WTC11 (cell line): ENCODE data around the gene OR10P1. TPM values are rescaled to one million over a fixed set of nuclear protein-coding genes. Genes with fewer than 3 reads are reported as not detected.

Source experiments
- ATAC-seq: fragments of 200-7000 bp; cut with Tn5 transposase; 2 replicates; pipeline ENCODE4 v1.10.0; 2021; ENCODE audit warnings: mild to moderate bottlenecking, moderate library complexity
- CTCF ChIA-PET: fragments of 300-600 bp; sonication (Branson Sonifier 250); formaldehyde crosslinking; loops from one replicate; lab custom pipeline; 2021; ENCODE audit warnings: antibody characterized with exemption; lab: Charles Lee
- POLR2A ChIA-PET: fragments of 350-600 bp; sonication (Branson Sonifier 250); formaldehyde crosslinking; loops from one replicate; lab custom pipeline; 2021; ENCODE audit warnings: antibody characterized with exemption; lab: Charles Lee
- DNase-seq: peaks from one replicate; pipeline ENCODE4 v3.0.0; 2021; ENCODE audit warnings: low spot score
- H3K27ac Mint-ChIP-seq: 2 replicates; pipeline ENCODE4 v1.8.0; 2021; ENCODE audit warnings: mixed read lengths
- H3K27me3 Mint-ChIP-seq: 2 replicates; pipeline ENCODE4 v1.8.0; 2021; ENCODE audit warnings: low read depth, mild to moderate bottlenecking, moderate library complexity, mixed read lengths
- H3K36me3 Mint-ChIP-seq: 2 replicates; pipeline ENCODE4 v1.8.0; 2021; ENCODE audit warnings: mixed read lengths
- H3K4me1 Mint-ChIP-seq: 2 replicates; pipeline ENCODE4 v1.8.0; 2022; ENCODE audit warnings: mixed read lengths
- H3K4me3 Mint-ChIP-seq: 2 replicates; pipeline ENCODE4 v1.8.0; 2021; ENCODE audit warnings: mild to moderate bottlenecking, moderate library complexity, mixed read lengths
- H3K9me3 Mint-ChIP-seq: 2 replicates; pipeline ENCODE4 v1.8.0; 2021; ENCODE audit warnings: mixed read lengths
- EMX1 ChIP-seq: fragments of 250-450 bp; sonication (Bioruptor Pico); IDR thresholded peaks from 2 replicates; pipeline ENCODE4 v1.8.0; 2021; ENCODE audit warnings: mild to moderate bottlenecking
- FOXK1 ChIP-seq: sonication (generic); formaldehyde crosslinking; IDR thresholded peaks from 2 replicates; pipeline ENCODE4 v1.8.0; 2022; ENCODE audit warnings: mild to moderate bottlenecking, moderate library complexity, missing genetic modification reagents
- GRHL2 ChIP-seq: fragments of 250-450 bp; sonication (Bioruptor Pico); IDR thresholded peaks from 2 replicates; pipeline ENCODE4 v1.8.0; 2022; ENCODE audit warnings: mild to moderate bottlenecking, moderate library complexity; ENCODE audit not compliant: insufficient replicate concordance, severe bottlenecking
- MYBL2 ChIP-seq: sonication (generic); formaldehyde crosslinking; IDR thresholded peaks from 2 replicates; pipeline ENCODE4 v1.8.1; 2023; ENCODE audit warnings: mild to moderate bottlenecking, moderate library complexity, missing genetic modification reagents
- NR1H2 ChIP-seq: sonication (generic); formaldehyde crosslinking; IDR thresholded peaks from 2 replicates; pipeline ENCODE4 v1.9.0; 2021; ENCODE audit warnings: mild to moderate bottlenecking, moderate library complexity, missing genetic modification reagents
- SMAD4 ChIP-seq: sonication (generic); formaldehyde crosslinking; IDR thresholded peaks from 2 replicates; pipeline ENCODE4 v1.8.0; 2022; ENCODE audit warnings: mild to moderate bottlenecking, missing genetic modification reagents
- SP1 ChIP-seq: sonication (generic); formaldehyde crosslinking; conservative IDR thresholded peaks from 2 replicates; pipeline ENCODE4 v1.8.1; 2022; ENCODE audit warnings: missing genetic modification reagents
- ZNF138 ChIP-seq: sonication (generic); formaldehyde crosslinking; conservative IDR thresholded peaks from 2 replicates; pipeline ENCODE4 v1.8.1; 2022; ENCODE audit warnings: mild to moderate bottlenecking, moderate library complexity, missing genetic modification reagents
- ZNF317 ChIP-seq: sonication (generic); formaldehyde crosslinking; IDR thresholded peaks from 2 replicates; pipeline ENCODE4 v1.8.1; 2023; ENCODE audit warnings: low read depth, mild to moderate bottlenecking, moderate library complexity, missing genetic modification reagents, borderline replicate concordance
- ZNF396 ChIP-seq: fragments of 250-450 bp; sonication (Bioruptor Pico); IDR thresholded peaks from 2 replicates; pipeline ENCODE4 v1.8.0; 2021; ENCODE audit warnings: mild to moderate bottlenecking, moderate library complexity, borderline replicate concordance
- ZNF423 ChIP-seq: fragments of 250-450 bp; sonication (Bioruptor Pico); IDR thresholded peaks from 2 replicates; pipeline ENCODE4 v2.1.2; 2022; ENCODE audit warnings: mild to moderate bottlenecking, moderate library complexity
- ZNF671 ChIP-seq: fragments of 250-450 bp; sonication (Bioruptor Pico); IDR thresholded peaks from 2 replicates; pipeline ENCODE4 v1.8.0; 2021; ENCODE audit warnings: mild to moderate bottlenecking
- total RNA-seq: library from RNA; stranded (reverse); gene quantifications from 3 replicates; pipeline ENCODE4 v1.2.3, GENCODE V29; 2021
- TF ChIP-seq, protein P1 (sequence below): sonication (generic); formaldehyde crosslinking; IDR thresholded peaks from 2 replicates; pipeline ENCODE4 v1.8.1; 2023; ENCODE audit warnings: mild to moderate bottlenecking, moderate library complexity, missing genetic modification reagents
- TF ChIP-seq, protein P2 (sequence below): fragments of 250-450 bp; sonication (Bioruptor Pico); conservative IDR thresholded peaks from 2 replicates; pipeline ENCODE4 v1.9.0; 2021; ENCODE audit warnings: mild to moderate bottlenecking
- TF ChIP-seq, protein P3 (sequence below): sonication (generic); formaldehyde crosslinking; IDR thresholded peaks from 2 replicates; pipeline ENCODE4 v1.8.1; 2022; ENCODE audit warnings: mild to moderate bottlenecking, moderate library complexity, missing genetic modification reagents
- TF ChIP-seq, protein P4 (sequence below): fragments of 250-450 bp; sonication (Bioruptor Pico); IDR thresholded peaks from 2 replicates; pipeline ENCODE4 v1.9.0; 2021; ENCODE audit warnings: mild to moderate bottlenecking

OR10P1 gene
- total RNA-seq, 1 experiment from 2014 or later = not detected

DNA sequence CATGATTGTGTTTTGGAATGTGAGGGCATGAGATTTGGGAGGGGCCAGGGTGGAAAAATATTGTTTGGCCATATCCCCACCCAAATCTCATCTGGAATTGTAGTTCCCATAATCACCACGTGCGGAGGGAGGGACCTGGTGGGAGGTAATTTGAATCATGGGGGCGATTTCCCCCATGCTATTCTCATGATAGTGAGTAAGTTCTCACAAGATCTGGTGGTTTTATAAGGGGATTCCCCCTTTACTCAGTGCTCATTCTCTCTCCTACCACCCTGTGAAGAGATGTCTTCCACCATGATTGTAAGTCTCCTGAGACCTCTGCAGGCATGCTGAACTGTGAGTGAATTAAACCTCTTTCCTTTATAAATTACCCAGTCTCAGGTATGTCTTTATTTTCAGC, 15.7 kb downstream of the OR10P1 start:
- peaks cover 13% of the 10 kb centered on the region for H3K27me3 Mint-ChIP-seq
- CTCF ChIA-PET = no interaction called here

DNA sequence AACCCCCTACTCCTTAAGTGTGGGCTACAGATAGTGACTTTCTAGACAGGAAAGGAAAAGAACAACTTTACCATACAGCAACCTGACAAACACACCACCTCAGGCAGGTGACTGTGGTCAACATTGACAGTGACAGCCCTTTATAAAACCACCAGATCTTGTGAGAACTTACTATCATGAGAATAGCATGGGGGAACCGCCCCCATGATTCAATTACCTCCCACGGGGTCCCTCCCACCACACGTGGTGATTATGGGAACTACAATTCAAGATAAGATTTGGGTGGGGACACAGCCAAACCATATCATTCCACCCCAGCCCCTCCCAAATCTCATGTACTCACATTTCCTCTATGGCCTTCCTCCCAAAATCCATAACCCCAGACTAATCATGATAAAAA, 16.3 kb downstream of the OR10P1 start:
- peaks cover 15% of the 10 kb centered on the region for H3K27me3 Mint-ChIP-seq
- POLR2A ChIA-PET = no interaction called here
- H3K27ac Mint-ChIP-seq = no peak overlapping the region
- H3K36me3 Mint-ChIP-seq = peaks cover 23% of the 10 kb centered on the region
- H3K9me3 Mint-ChIP-seq = peaks cover 35% of the 10 kb centered on the region
- CTCF ChIA-PET = no interaction called here
- DNase-seq (no peak), ATAC-seq (no peak)
- H3K4me3 Mint-ChIP-seq = no peak overlapping the region
- H3K4me1 Mint-ChIP-seq = peaks cover 8% of the 10 kb centered on the region
- TF ChIP-seq SMAD4 (CRISPR knock-in tag) (no peak), ZNF423 (no peak), MYBL2 (CRISPR knock-in tag) (no peak), ZNF317 (CRISPR knock-in tag) (no peak), ZNF138 (CRISPR knock-in tag) (no peak), ZNF671 (CRISPR knock-in tag) (no peak), SP1 (CRISPR knock-in tag) (no peak), FOXK1 (CRISPR knock-in tag) (no peak)
- TF ChIP-seq, protein P1, sequence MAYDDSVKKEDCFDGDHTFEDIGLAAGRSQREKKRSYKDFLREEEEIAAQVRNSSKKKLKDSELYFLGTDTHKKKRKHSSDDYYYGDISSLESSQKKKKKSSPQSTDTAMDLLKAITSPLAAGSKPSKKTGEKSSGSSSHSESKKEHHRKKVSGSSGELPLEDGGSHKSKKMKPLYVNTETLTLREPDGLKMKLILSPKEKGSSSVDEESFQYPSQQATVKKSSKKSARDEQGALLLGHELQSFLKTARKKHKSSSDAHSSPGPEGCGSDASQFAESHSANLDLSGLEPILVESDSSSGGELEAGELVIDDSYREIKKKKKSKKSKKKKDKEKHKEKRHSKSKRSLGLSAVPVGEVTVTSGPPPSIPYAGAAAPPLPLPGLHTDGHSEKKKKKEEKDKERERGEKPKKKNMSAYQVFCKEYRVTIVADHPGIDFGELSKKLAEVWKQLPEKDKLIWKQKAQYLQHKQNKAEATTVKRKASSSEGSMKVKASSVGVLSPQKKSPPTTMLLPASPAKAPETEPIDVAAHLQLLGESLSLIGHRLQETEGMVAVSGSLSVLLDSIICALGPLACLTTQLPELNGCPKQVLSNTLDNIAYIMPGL (CRISPR knock-in tag) = no peak
- TF ChIP-seq, protein P2, sequence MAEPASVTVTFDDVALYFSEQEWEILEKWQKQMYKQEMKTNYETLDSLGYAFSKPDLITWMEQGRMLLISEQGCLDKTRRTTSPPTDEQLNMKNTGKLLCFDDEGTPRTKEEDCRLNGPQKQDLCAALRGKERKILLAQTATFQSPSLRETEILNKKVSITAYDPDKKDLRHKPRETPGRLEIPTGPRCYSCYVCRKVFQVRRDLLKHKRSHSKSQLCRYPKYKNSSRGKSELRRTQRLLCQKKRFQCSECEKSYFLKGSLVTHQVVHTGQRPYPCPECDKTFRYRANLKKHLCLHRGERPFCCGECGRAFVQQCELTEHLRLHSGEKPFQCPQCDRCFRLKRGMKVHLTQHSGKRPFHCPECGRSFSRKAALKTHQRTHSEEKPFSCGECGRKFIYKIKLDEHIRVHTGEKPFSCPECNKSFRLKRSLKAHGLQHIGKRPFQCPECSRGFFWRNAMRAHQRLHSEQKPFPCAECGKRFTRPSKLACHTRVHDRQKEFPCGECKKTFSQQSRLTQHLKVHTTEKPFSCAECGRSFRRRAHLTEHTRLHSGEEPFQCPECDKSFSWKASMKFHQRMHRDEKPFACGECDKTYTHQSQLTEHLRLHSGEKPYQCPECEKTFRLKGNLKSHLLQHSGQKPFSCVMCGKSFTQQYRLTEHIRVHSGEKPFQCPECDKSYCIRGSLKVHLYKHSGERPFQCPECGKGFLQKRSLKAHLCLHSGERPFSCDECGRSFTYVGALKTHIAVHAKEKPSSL (CRISPR knock-in tag) = no peak
- TF ChIP-seq, protein P3, sequence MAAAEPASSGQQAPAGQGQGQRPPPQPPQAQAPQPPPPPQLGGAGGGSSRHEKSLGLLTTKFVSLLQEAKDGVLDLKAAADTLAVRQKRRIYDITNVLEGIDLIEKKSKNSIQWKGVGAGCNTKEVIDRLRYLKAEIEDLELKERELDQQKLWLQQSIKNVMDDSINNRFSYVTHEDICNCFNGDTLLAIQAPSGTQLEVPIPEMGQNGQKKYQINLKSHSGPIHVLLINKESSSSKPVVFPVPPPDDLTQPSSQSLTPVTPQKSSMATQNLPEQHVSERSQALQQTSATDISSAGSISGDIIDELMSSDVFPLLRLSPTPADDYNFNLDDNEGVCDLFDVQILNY (CRISPR knock-in tag) = no peak

More for the DNA sequence above, 15.7 kb downstream of the OR10P1 start:
- H3K4me3 Mint-ChIP-seq = no peak overlapping the region
- H3K27ac Mint-ChIP-seq = no peak overlapping the region
- DNase-seq = no peak
- TF ChIP-seq NR1H2 (no peak), GRHL2 (CRISPR knock-in tag) (no peak), EMX1 (CRISPR knock-in tag) (no peak), FOXK1 (CRISPR knock-in tag) (no peak), ZNF396 (CRISPR knock-in tag) (no peak), ZNF138 (CRISPR knock-in tag) (no peak)
- TF ChIP-seq, protein P4, sequence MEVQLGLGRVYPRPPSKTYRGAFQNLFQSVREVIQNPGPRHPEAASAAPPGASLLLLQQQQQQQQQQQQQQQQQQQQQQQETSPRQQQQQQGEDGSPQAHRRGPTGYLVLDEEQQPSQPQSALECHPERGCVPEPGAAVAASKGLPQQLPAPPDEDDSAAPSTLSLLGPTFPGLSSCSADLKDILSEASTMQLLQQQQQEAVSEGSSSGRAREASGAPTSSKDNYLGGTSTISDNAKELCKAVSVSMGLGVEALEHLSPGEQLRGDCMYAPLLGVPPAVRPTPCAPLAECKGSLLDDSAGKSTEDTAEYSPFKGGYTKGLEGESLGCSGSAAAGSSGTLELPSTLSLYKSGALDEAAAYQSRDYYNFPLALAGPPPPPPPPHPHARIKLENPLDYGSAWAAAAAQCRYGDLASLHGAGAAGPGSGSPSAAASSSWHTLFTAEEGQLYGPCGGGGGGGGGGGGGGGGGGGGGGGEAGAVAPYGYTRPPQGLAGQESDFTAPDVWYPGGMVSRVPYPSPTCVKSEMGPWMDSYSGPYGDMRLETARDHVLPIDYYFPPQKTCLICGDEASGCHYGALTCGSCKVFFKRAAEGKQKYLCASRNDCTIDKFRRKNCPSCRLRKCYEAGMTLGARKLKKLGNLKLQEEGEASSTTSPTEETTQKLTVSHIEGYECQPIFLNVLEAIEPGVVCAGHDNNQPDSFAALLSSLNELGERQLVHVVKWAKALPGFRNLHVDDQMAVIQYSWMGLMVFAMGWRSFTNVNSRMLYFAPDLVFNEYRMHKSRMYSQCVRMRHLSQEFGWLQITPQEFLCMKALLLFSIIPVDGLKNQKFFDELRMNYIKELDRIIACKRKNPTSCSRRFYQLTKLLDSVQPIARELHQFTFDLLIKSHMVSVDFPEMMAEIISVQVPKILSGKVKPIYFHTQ (CRISPR knock-in tag) = no peak
- POLR2A ChIA-PET = no interaction called here
- no peak for ATAC-seq
- peaks cover 23% of the 10 kb centered on the region for H3K36me3 Mint-ChIP-seq
- H3K4me1 Mint-ChIP-seq = peaks cover 8% of the 10 kb centered on the region
- peaks cover 35% of the 10 kb centered on the region for H3K9me3 Mint-ChIP-seq
